H1 (cell line): ENCODE measurements around the gene RAP2B. TPM values are rescaled to one million over a fixed set of nuclear protein-coding genes. Genes with fewer than 3 reads are reported as not detected.

Experiments used
- CTCF ChIA-PET: fragments of 300-600 bp; sonication (Branson Sonifier 250); formaldehyde crosslinking; loops from one replicate; lab custom pipeline; 2021; ENCODE audit not compliant: partially characterized antibody; lab: Charles Lee
- POLR2A ChIA-PET: fragments of 300-600 bp; sonication (Branson Sonifier 250); formaldehyde crosslinking; loops from one replicate; lab custom pipeline; 2021; ENCODE audit warnings: inconsistent platforms; ENCODE audit not compliant: partially characterized antibody; lab: Charles Lee
- DNase-seq, 2 experiments: peaks; one replicate each; pipeline versions ENCODE4 v3.0.0 to v3.0.0-alpha.2; 2010 to 2022; ENCODE audit warnings: low spot score in 2 of 2, low read depth in 1 of 2, mixed read lengths in 1 of 2
- FAIRE-seq: peaks from 2 replicates; lab custom pipeline; 2011; peaks lifted over from hg19 to GRCh38; lab: Jason Lieb, UNC
- H2AFZ ChIP-seq: 2 replicates; pipeline ENCODE4 v1.8.1; 2012; ENCODE audit warnings: low read length, inconsistent platforms
- H2AK5ac ChIP-seq: 2 replicates; pipeline ENCODE4 v1.6.1; 2013; ENCODE audit warnings: low read depth, low read length
- H2BK120ac ChIP-seq: replicated peaks from 2 replicates; pipeline ENCODE3; 2013; ENCODE audit warnings: low read depth, low read length, inconsistent platforms
- H2BK12ac ChIP-seq: 2 replicates; pipeline ENCODE4 v1.6.1; 2013; ENCODE audit warnings: low read depth, low read length
- H2BK15ac ChIP-seq: 2 replicates; pipeline ENCODE4 v1.6.1; 2013; ENCODE audit warnings: low read length
- H2BK20ac ChIP-seq: 2 replicates; pipeline ENCODE4 v1.6.1; 2013; ENCODE audit warnings: low read length
- H2BK5ac ChIP-seq: 2 replicates; pipeline ENCODE4 v1.6.1; 2013; ENCODE audit warnings: low read depth, low read length
- H3K14ac ChIP-seq: 2 replicates; pipeline ENCODE4 v1.6.1; 2013; ENCODE audit warnings: inconsistent platforms; ENCODE audit not compliant: insufficient read length
- H3K18ac ChIP-seq: 2 replicates; pipeline ENCODE4 v1.6.1; 2013; ENCODE audit warnings: low read length; ENCODE audit errors: extremely low read depth
- H3K23ac ChIP-seq: 2 replicates; pipeline ENCODE4 v1.6.1; 2013; ENCODE audit warnings: inconsistent platforms; ENCODE audit not compliant: insufficient read length
- H3K23me2 ChIP-seq: 2 replicates; pipeline ENCODE4 v1.6.1; 2013; ENCODE audit warnings: low read depth, low read length
- H3K27ac ChIP-seq: 2 replicates; pipeline ENCODE4 v1.6.1; 2011; ENCODE audit warnings: low read depth, low read length, inconsistent platforms
- H3K27me3 ChIP-seq, 4 experiments: replicated peaks in 1 of 4; 1 replicate in 1 of 4; 2 replicates in 3 of 4; pipeline versions ENCODE4 v1.6.1 to v1.8.1; 2011 to 2013; ENCODE audit warnings: low read length in 3 of 4, mild to moderate bottlenecking in 3 of 4, inconsistent platforms in 2 of 4, mixed read lengths in 2 of 4, moderate library complexity in 1 of 4; ENCODE audit not compliant: control insufficient read depth in 3 of 4, insufficient read depth in 3 of 4; ENCODE audit errors: extremely low read depth in 1 of 4
- H3K36me3 ChIP-seq, 4 experiments: 2 replicates each; pipeline versions ENCODE4 v1.6.1 to v1.8.1; 2011 to 2013; ENCODE audit warnings: mild to moderate bottlenecking in 4 of 4, low read length in 3 of 4, moderate library complexity in 2 of 4, control low read depth in 1 of 4, inconsistent platforms in 1 of 4; ENCODE audit not compliant: insufficient read depth in 4 of 4, control insufficient read depth in 2 of 4
- H3K4ac ChIP-seq: replicated peaks from 2 replicates; pipeline ENCODE3; 2013; ENCODE audit warnings: low read length, low read depth, mixed read lengths, inconsistent platforms; ENCODE audit not compliant: insufficient read length
- H3K4me1 ChIP-seq, 4 experiments: replicated peaks in 1 of 4; 1 replicate in 1 of 4; 2 replicates in 3 of 4; pipeline versions ENCODE4 v1.6.1 to v1.8.1; 2011 to 2013; ENCODE audit warnings: low read length in 3 of 4, inconsistent platforms in 2 of 4, mixed read lengths in 1 of 4; ENCODE audit not compliant: insufficient read depth in 4 of 4, control insufficient read depth in 3 of 4
- H3K4me2 ChIP-seq, 2 experiments: 2 replicates each; pipeline versions ENCODE4 v1.6.1 to v1.8.1; 2011 to 2013; ENCODE audit warnings: low read depth in 2 of 2, low read length in 2 of 2, control low read depth in 1 of 2, inconsistent platforms in 1 of 2, mild to moderate bottlenecking in 1 of 2; ENCODE audit not compliant: insufficient read depth in 1 of 2
- H3K4me3 ChIP-seq, 4 experiments: fragments of 200-600, 300-600 bp in 1 of 4; sonication (generic), shearing (Covaris generic), sonication (Bioruptor Twin) in 1 of 4; 2 replicates each; pipeline versions ENCODE4 v1.5.1 to v1.8.1; 2011 to 2016; ENCODE audit warnings: low read length in 4 of 4, low read depth in 3 of 4, control low read depth in 2 of 4, inconsistent platforms in 2 of 4, mild to moderate bottlenecking in 2 of 4, mixed read lengths in 1 of 4, moderate library complexity in 1 of 4; ENCODE audit not compliant: insufficient read depth in 2 of 4; ENCODE audit errors: extremely low read depth in 1 of 4
- H3K56ac ChIP-seq: replicated peaks from 2 replicates; pipeline ENCODE3; 2013; ENCODE audit warnings: low read depth, mild to moderate bottlenecking, mixed read lengths, low read length, inconsistent platforms; ENCODE audit not compliant: insufficient read length
- H3K79me1 ChIP-seq: 2 replicates; pipeline ENCODE4 v1.6.1; 2013; ENCODE audit warnings: low read depth, low read length, control low read depth
- H3K79me2 ChIP-seq, 2 experiments: 2 replicates each; pipeline versions ENCODE4 v1.6.1 to v1.8.1; 2012 to 2013; ENCODE audit warnings: low read length in 2 of 2, mild to moderate bottlenecking in 2 of 2, inconsistent platforms in 1 of 2; ENCODE audit not compliant: insufficient read depth in 2 of 2, control insufficient read depth in 1 of 2
- H3K9ac ChIP-seq, 4 experiments: replicated peaks in 1 of 4; 1 replicate in 1 of 4; 2 replicates in 3 of 4; pipeline versions ENCODE4 v1.6.1 to v1.8.1; 2011 to 2013; ENCODE audit warnings: low read depth in 3 of 4, low read length in 3 of 4, control low read depth in 2 of 4, mild to moderate bottlenecking in 2 of 4, moderate library complexity in 2 of 4, inconsistent platforms in 1 of 4; ENCODE audit errors: extremely low read depth in 1 of 4
- H3K9me3 ChIP-seq, 2 experiments: 2 replicates each; pipeline versions ENCODE4 v1.6.1 to v1.8.1; 2012 to 2013; ENCODE audit warnings: mild to moderate bottlenecking in 2 of 2, moderate library complexity in 2 of 2, control low read depth in 1 of 2, inconsistent platforms in 1 of 2, low read depth in 1 of 2, low read length in 1 of 2, mixed read lengths in 1 of 2; ENCODE audit not compliant: insufficient read depth in 2 of 2
- H4K20me1 ChIP-seq, 2 experiments: replicated peaks in 1 of 2; 2 replicates each; pipeline versions ENCODE3 to v1.8.1; 2011 to 2013; ENCODE audit warnings: inconsistent platforms in 2 of 2, low read length in 2 of 2, mild to moderate bottlenecking in 1 of 2; ENCODE audit not compliant: insufficient read depth in 2 of 2, control insufficient read depth in 1 of 2
- H4K5ac ChIP-seq: 2 replicates; pipeline ENCODE4 v1.6.1; 2013; ENCODE audit warnings: low read length, low read depth, mixed read lengths, inconsistent platforms; ENCODE audit not compliant: insufficient read length
- H4K8ac ChIP-seq: 2 replicates; pipeline ENCODE4 v1.8.0; 2013; ENCODE audit warnings: mild to moderate bottlenecking, moderate library complexity, low read length, inconsistent platforms; ENCODE audit not compliant: insufficient read depth; ENCODE audit errors: extremely low read depth
- H4K91ac ChIP-seq: replicated peaks from 2 replicates; pipeline ENCODE3; 2013; ENCODE audit warnings: low read length, mixed read lengths, inconsistent platforms; ENCODE audit not compliant: insufficient read length
- BACH1 ChIP-seq: IDR thresholded peaks from 2 replicates; pipeline ENCODE4 v1.6.1; 2012; ENCODE audit warnings: low read length, improper control_type of control experiment
- RFX5 ChIP-seq: IDR thresholded peaks from 2 replicates; pipeline ENCODE4 v1.6.1; 2011; ENCODE audit warnings: low read depth, low read length, improper control_type of control experiment, borderline replicate concordance
- SP1 ChIP-seq: IDR thresholded peaks from 2 replicates; pipeline ENCODE4 v1.6.1; 2011; ENCODE audit warnings: low read depth, low read length
- SP4 ChIP-seq: IDR thresholded peaks from 2 replicates; pipeline ENCODE4 v1.6.1; 2012; ENCODE audit warnings: low read length, inconsistent platforms
- WGBS, 2 experiments: shearing (Covaris generic) in 1 of 2; methylation state at CpG; one replicate each; pipeline versions ENCODE4 v1.1.6 to v1.1.7; 2013 to 2015; ENCODE audit warnings: low lambda C conversion rate in 2 of 2, mixed read lengths in 2 of 2, inconsistent platforms in 1 of 2, low coverage in 1 of 2, missing lambda C conversion rate in 1 of 2; ENCODE audit not compliant: insufficient replicate concordance in 2 of 2, insufficient coverage in 1 of 2, insufficient read length in 1 of 2; ENCODE audit errors: extremely low coverage in 1 of 2, missing lambda C conversion rate in 1 of 2; 5-methylcytosine and 5-hydroxymethylcytosine counted together
- polyA plus RNA-seq, 7 experiments: library from polyadenylated mRNA; depleted of rRNA in 3 of 7; stranded (reverse) in 5 of 7; unstranded in 2 of 7; fragments of >200 nt in 5 of 7; fragments of 200-250 nt in 2 of 7; gene quantifications; 1 replicate in 5 of 7; 2 replicates in 1 of 7; 4 replicates in 1 of 7; pipeline versions ENCODE4 v1.2.1 to v1.2.3, GENCODE V29; 2011 to 2013; ENCODE audit warnings: missing spikeins in 2 of 7, mixed read lengths in 2 of 7
- total RNA-seq: library from RNA; stranded (reverse); fragmentation: NEBNext Ultra II Directional; extraction: Animal tissue kit (Norgen Biotek cat#: 25700); gene quantifications from 2 replicates; pipeline ENCODE4 v1.2.1, GENCODE V29; 2021
- TF ChIP-seq, protein P1 (sequence below): IDR thresholded peaks from 2 replicates; pipeline ENCODE4 v1.6.1; 2012; ENCODE audit warnings: inconsistent platforms

RAP2B gene
- total and polyA plus RNA-seq, 2 of the 8 experiments (the other 6 are each of a cell fraction or from before 2014, with no cell fraction given) = 7.5 to 20.3 TPM

DNA sequence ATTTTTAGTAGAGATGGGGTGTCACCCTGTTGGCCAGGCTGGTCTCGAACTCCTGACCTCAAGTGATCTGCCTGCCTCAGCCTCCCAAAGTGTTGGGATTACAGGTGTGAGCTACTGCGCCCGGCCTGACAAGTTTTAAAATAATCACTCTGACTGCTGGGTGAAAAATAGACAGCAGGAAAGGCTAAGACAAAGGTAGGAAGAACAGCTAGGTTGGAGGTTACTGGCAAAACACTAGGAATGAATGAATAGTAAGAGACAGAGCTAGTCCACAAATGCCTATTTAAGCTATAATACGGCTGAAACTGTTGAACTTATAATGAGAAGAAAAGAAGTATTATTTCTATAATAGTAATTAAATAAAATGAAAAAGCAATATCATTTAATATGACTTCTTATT lies 46.7 kb upstream of the RAP2B start:
- Histone ChIP-seq H3K79me1 (no peaks in the 10 kb centered on the region), H3K4me3 (no peak overlapping the region), H2AK5ac (no peak overlapping the region), H3K18ac (no peak overlapping the region), H3K4me1 (no peaks in the 10 kb centered on the region), H3K9me3 (no peaks in the 10 kb centered on the region), H4K91ac (no peak overlapping the region), H3K27me3 (no peaks in the 10 kb centered on the region), H3K4ac (no peak overlapping the region), H3K79me2 (no peaks in the 10 kb centered on the region), H3K23ac (no peak overlapping the region), H2BK20ac (no peak overlapping the region), H3K14ac (no peak overlapping the region), H2BK5ac (no peak overlapping the region), H2BK12ac (no peak overlapping the region), H3K56ac (no peak overlapping the region), H3K27ac (no peak overlapping the region), H3K36me3 (no peaks in the 10 kb centered on the region), H4K5ac (no peak overlapping the region), H4K8ac (no peak overlapping the region), H2BK15ac (no peak overlapping the region), H2AFZ (no peak overlapping the region), H3K4me2 (no peak overlapping the region), H3K9ac (no peak overlapping the region), H4K20me1 (no peaks in the 10 kb centered on the region), H3K23me2 (no peaks in the 10 kb centered on the region), H2BK120ac (no peak overlapping the region)
- ChIA-PET CTCF (interaction anchor here (0.7 kb wide), 1 partner anchor 89 kb away, joined by 3 read pairs; no protein-coding TSS in a partner anchor), POLR2A (no interaction called here)
- DNase-seq (no peak), FAIRE-seq (no peak)
- WGBS, 2 experiments = 95% methylated on average over 4 of the region's 4 CpGs; no CpG with 5 or more reads in 1 of the 2 experiments
- TF ChIP-seq RFX5 = no peak
- TF ChIP-seq BACH1 = no peak
- no peak for TF ChIP-seq SP1
- no peak for TF ChIP-seq SP4
- TF ChIP-seq, protein P1, sequence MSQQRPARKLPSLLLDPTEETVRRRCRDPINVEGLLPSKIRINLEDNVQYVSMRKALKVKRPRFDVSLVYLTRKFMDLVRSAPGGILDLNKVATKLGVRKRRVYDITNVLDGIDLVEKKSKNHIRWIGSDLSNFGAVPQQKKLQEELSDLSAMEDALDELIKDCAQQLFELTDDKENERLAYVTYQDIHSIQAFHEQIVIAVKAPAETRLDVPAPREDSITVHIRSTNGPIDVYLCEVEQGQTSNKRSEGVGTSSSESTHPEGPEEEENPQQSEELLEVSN = no peak
